ENCODE data around the gene SNX32. TPM values are rescaled to one million over a fixed set of nuclear protein-coding genes. Genes with fewer than 3 reads are reported as not detected.
A peak's percentile ranks its signal among the peaks of the same experiment; 100 is the strongest.

Gene SNX32
- total and polyA plus RNA-seq, 2 of the 13 experiments (the other 11 are each of a cell fraction or from before 2014, with no cell fraction given), result 0.09 to 0.34 TPM

DNA sequence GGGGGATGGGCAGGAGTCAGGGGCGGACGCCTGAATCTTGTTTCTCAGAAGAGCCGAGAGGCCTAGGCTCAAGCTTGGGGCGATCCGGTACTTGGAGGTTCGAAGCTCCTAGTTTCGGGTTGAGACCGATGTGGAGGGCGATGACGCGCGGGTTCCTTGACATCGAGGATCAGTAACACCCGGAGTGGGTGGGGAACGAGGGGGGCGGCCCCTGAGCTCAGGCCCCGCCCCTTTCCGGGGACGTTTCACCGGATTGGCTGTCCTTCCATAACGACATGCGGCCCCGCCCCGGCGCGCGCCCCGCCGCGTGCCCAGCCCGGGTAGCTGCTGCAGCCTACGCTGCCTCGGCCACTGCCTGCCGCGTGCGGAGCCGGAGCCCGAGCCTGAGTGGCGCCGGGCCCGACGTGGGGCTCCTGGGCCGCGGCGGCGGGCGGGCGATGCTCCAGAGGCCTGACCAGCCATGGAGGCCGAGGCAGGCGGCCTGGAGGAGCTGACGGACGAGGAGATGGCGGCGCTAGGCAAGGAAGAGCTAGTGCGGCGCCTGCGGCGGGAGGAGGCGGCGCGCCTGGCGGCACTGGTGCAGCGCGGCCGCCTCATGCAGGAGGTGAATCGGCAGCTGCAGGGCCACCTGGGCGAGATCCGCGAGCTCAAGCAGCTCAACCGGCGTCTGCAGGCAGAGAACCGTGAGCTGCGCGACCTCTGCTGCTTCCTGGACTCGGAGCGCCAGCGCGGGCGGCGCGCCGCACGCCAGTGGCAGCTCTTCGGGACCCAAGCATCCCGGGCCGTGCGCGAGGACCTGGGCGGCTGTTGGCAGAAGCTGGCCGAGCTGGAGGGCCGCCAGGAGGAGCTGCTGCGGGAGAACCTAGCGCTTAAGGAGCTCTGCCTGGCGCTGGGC lies 56.8 kb downstream of the SNX32 start, which contains the start of gene CCDC85B (continued):
- TF ChIP-seq, protein P1, sequence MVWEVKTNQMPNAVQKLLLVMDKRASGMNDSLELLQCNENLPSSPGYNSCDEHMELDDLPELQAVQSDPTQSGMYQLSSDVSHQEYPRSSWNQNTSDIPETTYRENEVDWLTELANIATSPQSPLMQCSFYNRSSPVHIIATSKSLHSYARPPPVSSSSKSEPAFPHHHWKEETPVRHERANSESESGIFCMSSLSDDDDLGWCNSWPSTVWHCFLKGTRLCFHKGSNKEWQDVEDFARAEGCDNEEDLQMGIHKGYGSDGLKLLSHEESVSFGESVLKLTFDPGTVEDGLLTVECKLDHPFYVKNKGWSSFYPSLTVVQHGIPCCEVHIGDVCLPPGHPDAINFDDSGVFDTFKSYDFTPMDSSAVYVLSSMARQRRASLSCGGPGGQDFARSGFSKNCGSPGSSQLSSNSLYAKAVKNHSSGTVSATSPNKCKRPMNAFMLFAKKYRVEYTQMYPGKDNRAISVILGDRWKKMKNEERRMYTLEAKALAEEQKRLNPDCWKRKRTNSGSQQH (CRISPR knock-in tag; IDR thresholded peaks at IDR 0.05; ENCODE audit: low read depth), result 0 out of 2 replicates have a peak, but pooled peaks have one; percentile 25
- TF ChIP-seq DR1 (CRISPR knock-in tag; IDR thresholded peaks at IDR 0.05) (peak; percentile 57), JARID2 (CRISPR knock-in tag; IDR thresholded peaks at IDR 0.05; ENCODE audit: insufficient replicate concordance) (no peak), ZNF792 (CRISPR knock-in tag; IDR thresholded peaks at IDR 0.05) (no peak), ATF7-NPFF (CRISPR knock-in tag; IDR thresholded peaks at IDR 0.05; ENCODE audit: low read depth) (peak; percentile 79), ZNF879 (CRISPR knock-in tag; IDR thresholded peaks at IDR 0.05) (peak; percentile 66; the same call in 1 of the 2 replicates), DMAP1 (CRISPR knock-in tag; IDR thresholded peaks at IDR 0.05) (peak; percentile 64; the same call in 1 of the 2 replicates), ZNF333 (CRISPR knock-in tag; IDR thresholded peaks at IDR 0.05; ENCODE audit: borderline replicate concordance) (peak; percentile 25; the same call in 1 of the 2 replicates), GABPB1 (CRISPR knock-in tag; IDR thresholded peaks at IDR 0.05) (peak; percentile 68), ZNF777 (CRISPR knock-in tag; IDR thresholded peaks at IDR 0.05) (peak; percentile 87)
- TF ChIP-seq, protein P2, sequence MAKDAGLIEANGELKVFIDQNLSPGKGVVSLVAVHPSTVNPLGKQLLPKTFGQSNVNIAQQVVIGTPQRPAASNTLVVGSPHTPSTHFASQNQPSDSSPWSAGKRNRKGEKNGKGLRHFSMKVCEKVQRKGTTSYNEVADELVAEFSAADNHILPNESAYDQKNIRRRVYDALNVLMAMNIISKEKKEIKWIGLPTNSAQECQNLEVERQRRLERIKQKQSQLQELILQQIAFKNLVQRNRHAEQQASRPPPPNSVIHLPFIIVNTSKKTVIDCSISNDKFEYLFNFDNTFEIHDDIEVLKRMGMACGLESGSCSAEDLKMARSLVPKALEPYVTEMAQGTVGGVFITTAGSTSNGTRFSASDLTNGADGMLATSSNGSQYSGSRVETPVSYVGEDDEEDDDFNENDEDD (CRISPR knock-in tag; IDR thresholded peaks at IDR 0.05; ENCODE audit: borderline replicate concordance), result peak; percentile 90; the same call in 1 of the 2 replicates
- TF ChIP-seq, protein P3, sequence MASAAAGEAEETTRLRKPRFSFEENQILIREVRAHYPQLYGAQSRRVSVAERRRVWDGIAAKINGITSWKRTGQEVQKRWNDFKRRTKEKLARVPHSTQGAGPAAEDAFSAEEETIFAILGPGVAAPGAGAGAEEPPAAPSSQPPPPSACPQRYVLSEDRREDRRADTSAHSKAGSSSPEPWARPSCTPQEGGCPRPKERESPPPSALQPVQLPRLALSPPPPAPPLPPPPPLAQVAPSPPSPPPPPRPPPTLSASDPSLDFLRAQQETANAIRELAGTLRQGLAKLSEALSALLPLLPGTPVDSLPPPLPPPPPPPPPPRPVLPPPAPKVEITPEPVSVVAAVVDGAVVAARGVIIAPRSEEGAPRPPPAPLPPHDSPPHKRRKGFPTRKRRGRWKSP (CRISPR knock-in tag; IDR thresholded peaks at IDR 0.05), result peak; percentile 68; the same call in 1 of the 2 replicates
- TF ChIP-seq, protein P4, sequence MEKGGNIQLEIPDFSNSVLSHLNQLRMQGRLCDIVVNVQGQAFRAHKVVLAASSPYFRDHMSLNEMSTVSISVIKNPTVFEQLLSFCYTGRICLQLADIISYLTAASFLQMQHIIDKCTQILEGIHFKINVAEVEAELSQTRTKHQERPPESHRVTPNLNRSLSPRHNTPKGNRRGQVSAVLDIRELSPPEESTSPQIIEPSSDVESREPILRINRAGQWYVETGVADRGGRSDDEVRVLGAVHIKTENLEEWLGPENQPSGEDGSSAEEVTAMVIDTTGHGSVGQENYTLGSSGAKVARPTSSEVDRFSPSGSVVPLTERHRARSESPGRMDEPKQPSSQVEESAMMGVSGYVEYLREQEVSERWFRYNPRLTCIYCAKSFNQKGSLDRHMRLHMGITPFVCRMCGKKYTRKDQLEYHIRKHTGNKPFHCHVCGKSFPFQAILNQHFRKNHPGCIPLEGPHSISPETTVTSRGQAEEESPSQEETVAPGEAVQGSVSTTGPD (CRISPR knock-in tag; IDR thresholded peaks at IDR 0.05), result no peak
- TF ChIP-seq, protein P5, sequence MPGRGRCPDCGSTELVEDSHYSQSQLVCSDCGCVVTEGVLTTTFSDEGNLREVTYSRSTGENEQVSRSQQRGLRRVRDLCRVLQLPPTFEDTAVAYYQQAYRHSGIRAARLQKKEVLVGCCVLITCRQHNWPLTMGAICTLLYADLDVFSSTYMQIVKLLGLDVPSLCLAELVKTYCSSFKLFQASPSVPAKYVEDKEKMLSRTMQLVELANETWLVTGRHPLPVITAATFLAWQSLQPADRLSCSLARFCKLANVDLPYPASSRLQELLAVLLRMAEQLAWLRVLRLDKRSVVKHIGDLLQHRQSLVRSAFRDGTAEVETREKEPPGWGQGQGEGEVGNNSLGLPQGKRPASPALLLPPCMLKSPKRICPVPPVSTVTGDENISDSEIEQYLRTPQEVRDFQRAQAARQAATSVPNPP (CRISPR knock-in tag; IDR thresholded peaks at IDR 0.05), result peak; percentile 92
- TF ChIP-seq, protein P6, sequence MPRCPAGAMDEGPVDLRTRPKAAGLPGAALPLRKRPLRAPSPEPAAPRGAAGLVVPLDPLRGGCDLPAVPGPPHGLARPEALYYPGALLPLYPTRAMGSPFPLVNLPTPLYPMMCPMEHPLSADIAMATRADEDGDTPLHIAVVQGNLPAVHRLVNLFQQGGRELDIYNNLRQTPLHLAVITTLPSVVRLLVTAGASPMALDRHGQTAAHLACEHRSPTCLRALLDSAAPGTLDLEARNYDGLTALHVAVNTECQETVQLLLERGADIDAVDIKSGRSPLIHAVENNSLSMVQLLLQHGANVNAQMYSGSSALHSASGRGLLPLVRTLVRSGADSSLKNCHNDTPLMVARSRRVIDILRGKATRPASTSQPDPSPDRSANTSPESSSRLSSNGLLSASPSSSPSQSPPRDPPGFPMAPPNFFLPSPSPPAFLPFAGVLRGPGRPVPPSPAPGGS (CRISPR knock-in tag; IDR thresholded peaks at IDR 0.05), result peak; percentile 85; the same call in 1 of the 2 replicates
- TF ChIP-seq, protein P7, sequence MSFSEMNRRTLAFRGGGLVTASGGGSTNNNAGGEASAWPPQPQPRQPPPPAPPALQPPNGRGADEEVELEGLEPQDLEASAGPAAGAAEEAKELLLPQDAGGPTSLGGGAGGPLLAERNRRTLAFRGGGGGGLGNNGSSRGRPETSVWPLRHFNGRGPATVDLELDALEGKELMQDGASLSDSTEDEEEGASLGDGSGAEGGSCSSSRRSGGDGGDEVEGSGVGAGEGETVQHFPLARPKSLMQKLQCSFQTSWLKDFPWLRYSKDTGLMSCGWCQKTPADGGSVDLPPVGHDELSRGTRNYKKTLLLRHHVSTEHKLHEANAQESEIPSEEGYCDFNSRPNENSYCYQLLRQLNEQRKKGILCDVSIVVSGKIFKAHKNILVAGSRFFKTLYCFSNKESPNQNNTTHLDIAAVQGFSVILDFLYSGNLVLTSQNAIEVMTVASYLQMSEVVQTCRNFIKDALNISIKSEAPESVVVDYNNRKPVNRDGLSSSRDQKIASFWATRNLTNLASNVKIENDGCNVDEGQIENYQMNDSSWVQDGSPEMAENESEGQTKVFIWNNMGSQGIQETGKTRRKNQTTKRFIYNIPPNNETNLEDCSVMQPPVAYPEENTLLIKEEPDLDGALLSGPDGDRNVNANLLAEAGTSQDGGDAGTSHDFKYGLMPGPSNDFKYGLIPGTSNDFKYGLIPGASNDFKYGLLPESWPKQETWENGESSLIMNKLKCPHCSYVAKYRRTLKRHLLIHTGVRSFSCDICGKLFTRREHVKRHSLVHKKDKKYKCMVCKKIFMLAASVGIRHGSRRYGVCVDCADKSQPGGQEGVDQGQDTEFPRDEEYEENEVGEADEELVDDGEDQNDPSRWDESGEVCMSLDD (CRISPR knock-in tag; IDR thresholded peaks at IDR 0.05; ENCODE audit: borderline replicate concordance), result no peak
